GM12878 (cell line): Measurements from ENCODE around the gene NOS1AP.
"Not testable (repeated sequence)": the region's sequence is repeated elsewhere in the genome, so short reads cannot be mapped to it uniquely, and the experiment has no call there.

Experiments used
- ASH2L ChIP-seq: fragments of 300-600, 200-600 bp; sonication (generic); IDR thresholded peaks from 2 replicates; pipeline ENCODE4 v1.6.1; 2017; ENCODE audit warnings: low read depth, mild to moderate bottlenecking, borderline replicate concordance
- BHLHE40 ChIP-seq, 2 experiments: fragments of 450-650 bp in 1 of 2; IDR thresholded peaks; 2 replicates each; pipeline ENCODE4 v1.6.1; 2011 to 2017; ENCODE audit warnings: low read depth in 2 of 2, borderline replicate concordance in 1 of 2, improper control_type of control experiment in 1 of 2, low read length in 1 of 2, mild to moderate bottlenecking in 1 of 2
- CTCF ChIP-seq, 3 experiments: IDR thresholded peaks in 2 of 3; conservative IDR thresholded peaks in 1 of 3; 2 replicates each; pipeline ENCODE4 v1.5.1; 2011; ENCODE audit warnings: low read depth in 3 of 3, low read length in 3 of 3, mild to moderate bottlenecking in 3 of 3, control low read depth in 2 of 3, moderate library complexity in 2 of 3, inconsistent platforms in 1 of 3, mixed read lengths in 1 of 3; ENCODE audit not compliant: control insufficient read depth in 2 of 3, insufficient read depth in 1 of 3; ENCODE audit errors: extremely low read depth in 1 of 3
- EP300 ChIP-seq, 2 experiments: fragments of 150-350 bp in 1 of 2; IDR thresholded peaks; 2 replicates each; pipeline ENCODE4 v1.6.1; 2011 to 2012; ENCODE audit warnings: low read depth in 2 of 2, low read length in 2 of 2, borderline replicate concordance in 1 of 2, improper control_type of control experiment in 1 of 2, inconsistent platforms in 1 of 2; ENCODE audit not compliant: control insufficient read depth in 1 of 2
- FOS ChIP-seq: IDR thresholded peaks from 3 replicates; pipeline ENCODE4 v1.6.1; 2011; ENCODE audit warnings: borderline replicate concordance; ENCODE audit not compliant: insufficient read length; ENCODE audit errors: extremely low read depth
- HDAC2 ChIP-seq: fragments of 200-600 bp; sonication (generic); IDR thresholded peaks from 2 replicates; pipeline ENCODE4 v1.6.1; 2017
- HDGF ChIP-seq: fragments of 450-650 bp; IDR thresholded peaks from 2 replicates; pipeline ENCODE4 v1.6.1; 2016; ENCODE audit warnings: antibody characterized with exemption
- JUNB ChIP-seq: IDR thresholded peaks from 2 replicates; pipeline ENCODE4 v1.6.1; 2016; ENCODE audit warnings: antibody characterized with exemption, mild to moderate bottlenecking
- NR2F1 ChIP-seq: fragments of 450-650 bp; conservative IDR thresholded peaks from 2 replicates; pipeline ENCODE4 v1.6.1; 2017; ENCODE audit warnings: mild to moderate bottlenecking
- SUPT20H ChIP-seq: IDR thresholded peaks from 2 replicates; pipeline ENCODE4 v1.6.1; 2011; ENCODE audit warnings: low read depth, mild to moderate bottlenecking, low read length, moderate library complexity, borderline replicate concordance; ENCODE audit not compliant: control insufficient read depth
- ZNF217 ChIP-seq: fragments of 450-650 bp; IDR thresholded peaks from 2 replicates; pipeline ENCODE4 v1.6.1; 2017; ENCODE audit warnings: antibody characterized with exemption, mild to moderate bottlenecking
- TF ChIP-seq, protein P1 (sequence below): IDR thresholded peaks from 2 replicates; pipeline ENCODE4 v1.6.1; 2012; ENCODE audit warnings: low read depth, low read length, improper control_type of control experiment

GRCh38 chr1:162053949-162054348, 15.5 kb upstream of the NOS1AP start:
- not testable (repeated sequence) for TF ChIP-seq CTCF (IDR thresholded peaks at IDR 0.05 in 2 of 3, conservative IDR thresholded peaks at IDR 0.05 in 1 of 3; ENCODE audit: control insufficient read depth in 2 of 3, extremely low read depth in 1 of 3, insufficient read depth in 1 of 3, low read depth in 3 of 3, low read length in 3 of 3); SUPT20H; ZNF217; HDAC2; FOS; HDGF; NR2F1; ASH2L; JUNB; BHLHE40 (IDR thresholded peaks at IDR 0.05; ENCODE audit: borderline replicate concordance in 1 of 2, low read depth in 2 of 2, low read length in 1 of 2); EP300 (IDR thresholded peaks at IDR 0.05; ENCODE audit: borderline replicate concordance in 1 of 2, control insufficient read depth in 1 of 2, low read depth in 2 of 2, low read length in 2 of 2)
- TF ChIP-seq, protein P1, sequence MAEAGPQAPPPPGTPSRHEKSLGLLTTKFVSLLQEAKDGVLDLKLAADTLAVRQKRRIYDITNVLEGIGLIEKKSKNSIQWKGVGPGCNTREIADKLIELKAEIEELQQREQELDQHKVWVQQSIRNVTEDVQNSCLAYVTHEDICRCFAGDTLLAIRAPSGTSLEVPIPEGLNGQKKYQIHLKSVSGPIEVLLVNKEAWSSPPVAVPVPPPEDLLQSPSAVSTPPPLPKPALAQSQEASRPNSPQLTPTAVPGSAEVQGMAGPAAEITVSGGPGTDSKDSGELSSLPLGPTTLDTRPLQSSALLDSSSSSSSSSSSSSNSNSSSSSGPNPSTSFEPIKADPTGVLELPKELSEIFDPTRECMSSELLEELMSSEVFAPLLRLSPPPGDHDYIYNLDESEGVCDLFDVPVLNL = not testable (repeated sequence)
